Stimulated activated naive CD4-positive, alpha-beta T cell treated with Interleukin-2 at 50 U/mL for 16 hours (primary cell): Measurements from ENCODE around the gene LIN9.

Source experiments
- DNase-seq: peaks from one replicate; lab custom pipeline; 2025; lab: John Stamatoyannopoulos, UW

The LIN9 gene

GRCh38 chr1:226318471-226318870 is 9.5 kb upstream of the LIN9 start:
- DNase-seq = no peak

GRCh38 chr1:226314055-226314454 is 5.1 kb upstream of the LIN9 start:
- no peak for DNase-seq

- no peak for DNase-seq
These were observed 3.1 kb upstream of the LIN9 start for GRCh38 chr1:226312065-226312464.

- no peak for DNase-seq
These were observed 2.4 kb upstream of the LIN9 start for GRCh38 chr1:226311376-226311775.

GRCh38 chr1:226310637-226311195 is 1.8 kb upstream of the LIN9 start:
- DNase-seq = no peak

GRCh38 chr1:226310245-226310540 is 1.2 kb upstream of the LIN9 start:
- no peak for DNase-seq

- no peak for DNase-seq
These were observed 657 bp upstream of the LIN9 start for GRCh38 chr1:226309398-226310244.

GRCh38 chr1:226308166-226308722 is 720 bp downstream of the LIN9 start:
- DNase-seq = peak; percentile 6

GRCh38 chr1:226306425-226306824 is 2.5 kb downstream of the LIN9 start:
- no peak for DNase-seq

GRCh38 chr1:226305184-226305583 is 3.8 kb downstream of the LIN9 start:
- DNase-seq = no peak

GRCh38 chr1:226304291-226304955 is 4.5 kb downstream of the LIN9 start:
- no peak for DNase-seq

- no peak for DNase-seq
These were observed 6.2 kb downstream of the LIN9 start for GRCh38 chr1:226302731-226303130.

- DNase-seq = no peak
These were observed 12.1 kb downstream of the LIN9 start for GRCh38 chr1:226296911-226297310.

- no peak for DNase-seq
These were observed 15.4 kb downstream of the LIN9 start for GRCh38 chr1:226293553-226293920.

- no peak for DNase-seq
These were observed 16.0 kb downstream of the LIN9 start for GRCh38 chr1:226292874-226293552.

GRCh38 chr1:226287587-226287986 is 21.4 kb downstream of the LIN9 start:
- DNase-seq = no peak

GRCh38 chr1:226281058-226281457 is 27.9 kb downstream of the LIN9 start:
- no peak for DNase-seq

GRCh38 chr1:226279498-226279897 is 29.5 kb downstream of the LIN9 start:
- DNase-seq = no peak

- no peak for DNase-seq
These were observed 31.1 kb downstream of the LIN9 start for GRCh38 chr1:226277897-226278296.

GRCh38 chr1:226276987-226277386 is 32.0 kb downstream of the LIN9 start:
- DNase-seq = no peak

GRCh38 chr1:226276077-226276682 is 32.8 kb downstream of the LIN9 start:
- DNase-seq = no peak

GRCh38 chr1:226274138-226274537 is 34.8 kb downstream of the LIN9 start:
- DNase-seq = no peak
